Mucosa of stomach (tissue), 1 donor: ENCODE measurements around the gene ABLIM1.

Experiments
- H3K27me3 ChIP-seq: one replicate; pipeline ENCODE4 v1.7.0; 2013; ENCODE audit warnings: mild to moderate bottlenecking, low read length; ENCODE audit not compliant: control insufficient read depth, insufficient read depth
- H3K36me3 ChIP-seq: one replicate; pipeline ENCODE4 v1.7.0; 2013; ENCODE audit warnings: low read length; ENCODE audit not compliant: control insufficient read depth, insufficient read depth
- H3K4me1 ChIP-seq: one replicate; pipeline ENCODE4 v1.7.0; 2013; ENCODE audit warnings: mild to moderate bottlenecking, low read length; ENCODE audit not compliant: control insufficient read depth, insufficient read depth
- H3K4me3 ChIP-seq: one replicate; pipeline ENCODE4 v1.7.0; 2013; ENCODE audit warnings: low read length
- H3K9ac ChIP-seq: one replicate; pipeline ENCODE4 v1.7.0; 2013; ENCODE audit warnings: mild to moderate bottlenecking, low read length, moderate library complexity
- H3K9me3 ChIP-seq: one replicate; pipeline ENCODE4 v1.7.0; 2013; ENCODE audit warnings: mild to moderate bottlenecking, low read length, moderate library complexity; ENCODE audit not compliant: control insufficient read depth
- donor health status: Pancreatic carcinoma.

ABLIM1 gene

DNA sequence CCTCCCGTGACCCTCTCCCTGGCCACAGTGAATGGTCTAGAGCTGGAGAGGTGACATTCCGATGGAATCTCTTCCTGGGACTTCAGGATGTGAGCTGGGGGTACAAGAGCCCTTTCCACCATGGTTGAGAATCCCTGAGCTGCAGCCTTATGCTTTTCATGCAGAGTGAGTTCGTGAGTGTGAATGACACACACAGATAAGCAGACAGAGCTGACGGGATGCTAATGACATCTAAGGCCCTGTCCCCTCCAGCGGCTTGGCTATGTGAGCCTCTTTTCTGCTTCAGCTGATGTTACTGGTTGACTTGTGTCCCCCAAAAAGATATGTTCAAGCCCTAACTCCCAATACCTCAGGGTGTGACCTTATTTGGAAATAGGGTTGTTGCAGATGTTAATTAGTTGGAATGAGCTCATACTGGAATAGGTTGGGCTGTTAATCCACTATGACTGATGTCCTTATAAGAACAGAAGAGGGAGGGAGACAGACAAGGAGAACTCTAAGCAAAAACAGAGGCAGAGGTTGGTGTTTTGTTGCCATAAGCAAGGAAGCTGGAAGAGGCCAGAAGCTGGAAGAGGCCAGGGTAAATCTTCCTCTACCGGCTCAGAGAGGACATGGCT lies 142.7 kb downstream of the ABLIM1 start:
- H3K27me3 ChIP-seq, result no peaks in the 10 kb centered on the region
- peak overlapping the region; percentile 72 for H3K9ac ChIP-seq
- H3K36me3 ChIP-seq, result no peaks in the 10 kb centered on the region
- peaks cover 76% of the 10 kb centered on the region for H3K4me1 ChIP-seq
- H3K9me3 ChIP-seq, result no peaks in the 10 kb centered on the region
- no peak overlapping the region for H3K4me3 ChIP-seq

DNA sequence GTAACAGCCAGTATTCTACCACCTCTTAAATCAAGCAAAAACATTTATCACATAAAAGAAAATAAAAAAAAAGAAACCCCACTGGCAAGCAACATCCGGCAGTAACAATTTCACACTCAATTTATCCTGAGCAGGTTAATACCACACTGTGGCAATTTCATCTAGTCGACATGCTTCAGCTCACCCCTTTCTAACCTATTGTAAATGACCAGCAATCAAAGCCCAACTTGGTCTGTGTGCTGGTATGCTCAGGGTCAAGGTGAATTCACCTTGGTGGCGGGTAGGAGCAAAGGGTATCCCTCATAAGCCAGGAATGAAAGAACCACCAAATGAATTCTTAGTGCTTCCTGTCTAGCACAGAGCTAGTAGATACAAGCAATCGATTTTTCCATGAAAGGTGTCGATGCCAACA lies 144.7 kb downstream of the ABLIM1 start:
- peak overlapping the region; percentile 38 for H3K9ac ChIP-seq
- no peaks in the 10 kb centered on the region for H3K27me3 ChIP-seq
- H3K4me3 ChIP-seq, result no peak overlapping the region
- no peaks in the 10 kb centered on the region for H3K36me3 ChIP-seq
- H3K4me1 ChIP-seq, result peaks cover 69% of the 10 kb centered on the region
- H3K9me3 ChIP-seq, result no peaks in the 10 kb centered on the region

- H3K36me3 ChIP-seq, result no peaks in the 10 kb centered on the region
- no peaks in the 10 kb centered on the region for H3K9me3 ChIP-seq
- H3K4me1 ChIP-seq, result peaks cover 69% of the 10 kb centered on the region
- H3K4me3 ChIP-seq, result no peak overlapping the region
- H3K9ac ChIP-seq, result no peak overlapping the region
- H3K27me3 ChIP-seq, result no peaks in the 10 kb centered on the region
Measured at GRCh38 chr10:114511881-114512280, 146.2 kb downstream of the ABLIM1 start.

- Histone ChIP-seq H3K27me3 (no peaks in the 10 kb centered on the region), H3K9ac (no peak overlapping the region), H3K9me3 (no peaks in the 10 kb centered on the region), H3K4me3 (no peak overlapping the region), H3K4me1 (peaks cover 73% of the 10 kb centered on the region), H3K36me3 (no peaks in the 10 kb centered on the region)
Measured at GRCh38 chr10:114508376-114508775, 149.7 kb downstream of the ABLIM1 start.

DNA sequence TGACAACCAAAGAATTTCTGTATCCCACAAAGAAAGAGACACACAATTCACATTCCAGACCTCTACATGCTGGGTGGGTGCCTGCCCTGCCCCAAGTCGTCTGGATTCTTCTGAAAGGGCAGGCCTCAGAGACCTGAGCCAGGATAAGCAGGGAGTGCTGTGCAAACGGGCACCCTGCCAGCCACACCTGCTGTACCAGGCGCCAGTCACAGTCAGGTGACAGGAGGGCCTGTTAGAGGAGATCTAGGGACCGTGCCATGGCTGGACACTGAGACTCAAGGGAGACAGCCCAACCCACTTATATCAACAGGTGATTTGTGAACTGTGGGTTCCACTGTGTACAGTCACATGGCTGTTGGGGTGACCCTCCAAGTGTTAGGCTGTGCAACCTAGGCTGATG lies 150.6 kb downstream of the ABLIM1 start:
- H3K9ac ChIP-seq, result peak overlapping the region; percentile 64
- no peaks in the 10 kb centered on the region for H3K36me3 ChIP-seq
- no peak overlapping the region for H3K4me3 ChIP-seq
- no peaks in the 10 kb centered on the region for H3K27me3 ChIP-seq
- H3K4me1 ChIP-seq, result peaks cover 68% of the 10 kb centered on the region
- no peaks in the 10 kb centered on the region for H3K9me3 ChIP-seq

GRCh38 chr10:114506871-114507385 lies 151.1 kb downstream of the ABLIM1 start:
- Histone ChIP-seq H3K36me3 (no peaks in the 10 kb centered on the region), H3K4me1 (peaks cover 65% of the 10 kb centered on the region), H3K27me3 (no peaks in the 10 kb centered on the region), H3K4me3 (no peak overlapping the region), H3K9me3 (no peaks in the 10 kb centered on the region), H3K9ac (peak overlapping the region; percentile 64)

- H3K9ac ChIP-seq, result peak overlapping the region; percentile 6
Measured at GRCh38 chr10:114504769-114505579, 153.1 kb downstream of the ABLIM1 start.

DNA sequence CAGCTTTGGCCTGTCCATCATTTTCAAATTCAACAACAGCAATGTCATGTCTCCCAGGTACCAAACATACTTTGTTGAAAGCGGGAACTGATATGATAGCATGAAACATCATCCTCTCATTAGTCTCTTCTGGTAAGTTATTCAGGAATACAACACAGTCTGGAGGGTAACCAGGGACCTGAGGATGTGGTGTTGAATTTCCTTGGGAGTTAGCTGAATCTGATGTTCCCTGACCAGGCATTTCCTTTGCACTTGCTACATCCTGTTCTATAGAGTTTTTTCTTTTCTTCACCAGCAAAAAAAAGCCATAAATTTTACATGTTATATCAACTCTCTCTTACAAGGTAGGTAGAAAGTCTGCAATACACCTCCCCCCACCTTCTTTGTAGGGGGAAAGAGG lies 156.0 kb downstream of the ABLIM1 start:
- H3K4me1 ChIP-seq, result peaks cover 69% of the 10 kb centered on the region
- H3K9ac ChIP-seq, result no peak overlapping the region
- H3K9me3 ChIP-seq, result no peaks in the 10 kb centered on the region
- no peaks in the 10 kb centered on the region for H3K36me3 ChIP-seq
- H3K27me3 ChIP-seq, result no peaks in the 10 kb centered on the region
- no peak overlapping the region for H3K4me3 ChIP-seq

More at GRCh38 chr10:114504769-114505579, 153.1 kb downstream of the ABLIM1 start:
- Histone ChIP-seq H3K27me3 (no peaks in the 10 kb centered on the region), H3K4me1 (peaks cover 74% of the 10 kb centered on the region), H3K9me3 (no peaks in the 10 kb centered on the region), H3K36me3 (no peaks in the 10 kb centered on the region), H3K4me3 (no peak overlapping the region)

- no peak overlapping the region for H3K9ac ChIP-seq
- H3K4me3 ChIP-seq, result no peak overlapping the region
- H3K27me3 ChIP-seq, result no peaks in the 10 kb centered on the region
- peaks cover 65% of the 10 kb centered on the region for H3K4me1 ChIP-seq
- no peaks in the 10 kb centered on the region for H3K36me3 ChIP-seq
- no peaks in the 10 kb centered on the region for H3K9me3 ChIP-seq
Measured at GRCh38 chr10:114501650-114502049, 156.4 kb downstream of the ABLIM1 start.

DNA sequence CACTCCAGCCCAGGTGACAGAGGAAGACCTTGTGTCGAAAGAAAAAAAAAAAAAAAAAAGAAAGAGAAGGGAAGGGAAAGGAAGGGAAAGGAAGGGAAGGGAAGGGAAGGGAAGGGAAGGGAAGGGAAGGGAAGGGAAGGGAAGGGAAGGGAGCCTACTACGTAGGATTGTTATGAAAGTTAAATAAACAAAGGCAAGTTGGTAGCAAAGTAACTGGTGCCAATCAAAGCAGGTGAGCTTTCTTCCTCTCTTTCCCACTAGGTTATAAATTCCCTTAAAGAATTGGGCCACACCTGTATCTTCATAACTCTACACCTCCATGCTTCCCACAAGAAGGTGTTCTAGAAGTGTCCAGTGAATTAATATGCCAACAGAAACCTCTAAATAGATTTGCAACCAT lies 157.4 kb downstream of the ABLIM1 start:
- Histone ChIP-seq H3K9ac (peak overlapping the region; percentile 51), H3K36me3 (no peaks in the 10 kb centered on the region), H3K27me3 (no peaks in the 10 kb centered on the region), H3K4me1 (peaks cover 54% of the 10 kb centered on the region), H3K9me3 (no peaks in the 10 kb centered on the region), H3K4me3 (no peak overlapping the region)

- no peaks in the 10 kb centered on the region for H3K27me3 ChIP-seq
- H3K4me1 ChIP-seq, result peaks cover 45% of the 10 kb centered on the region
- H3K4me3 ChIP-seq, result no peak overlapping the region
- H3K36me3 ChIP-seq, result peaks cover 4% of the 10 kb centered on the region
- H3K9ac ChIP-seq, result peak overlapping the region; percentile 54
- H3K9me3 ChIP-seq, result no peaks in the 10 kb centered on the region
Measured at GRCh38 chr10:114499630-114500190, 158.4 kb downstream of the ABLIM1 start.

DNA sequence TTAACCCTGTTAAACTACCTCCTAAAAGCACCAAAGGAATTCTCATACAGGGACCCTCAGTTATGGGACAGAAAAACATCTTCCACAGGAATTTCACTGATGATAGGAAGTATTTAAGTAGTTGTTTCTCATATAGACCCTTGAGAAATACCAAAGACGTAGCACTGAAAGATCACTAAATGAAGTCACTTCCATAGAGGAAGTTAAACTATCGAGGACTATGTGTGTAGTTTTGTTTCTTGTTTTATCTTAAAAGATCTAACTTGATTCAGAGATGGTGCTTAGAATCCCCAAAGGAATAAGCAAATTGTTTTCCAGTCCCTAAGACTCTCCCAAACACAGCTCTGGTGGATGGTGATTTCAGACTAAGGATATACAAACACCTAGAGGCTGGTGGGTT lies 159.0 kb downstream of the ABLIM1 start:
- Histone ChIP-seq H3K4me1 (peaks cover 45% of the 10 kb centered on the region), H3K9ac (peak overlapping the region; percentile 54)

More for the DNA sequence above, 159.0 kb downstream of the ABLIM1 start:
- Histone ChIP-seq H3K27me3 (no peaks in the 10 kb centered on the region), H3K36me3 (peaks cover 4% of the 10 kb centered on the region), H3K9me3 (no peaks in the 10 kb centered on the region), H3K4me3 (no peak overlapping the region)
